GM12865 (cell line): Measurements from ENCODE around the gene KCNG2.

ENCODE experiments used
- DNase-seq: peaks from one replicate; pipeline ENCODE4 v3.0.0; 2010; ENCODE audit warnings: low read depth
- H3K4me3 ChIP-seq: 2 replicates; pipeline ENCODE4 v1.5.1; 2011; ENCODE audit warnings: mild to moderate bottlenecking, low read depth, low read length, control low read depth
- CTCF ChIP-seq: IDR thresholded peaks from 2 replicates; pipeline ENCODE4 v1.5.1; 2011; ENCODE audit warnings: low read length, control low read depth, low read depth, inconsistent platforms; ENCODE audit not compliant: insufficient read depth; ENCODE audit errors: missing control alignments

The KCNG2 gene

GRCh38 chr18:79841936-79842335 is 44.2 kb downstream of the KCNG2 start:
- no peak overlapping the region for H3K4me3 ChIP-seq
- TF ChIP-seq CTCF: no peak
- no peak for DNase-seq

DNA sequence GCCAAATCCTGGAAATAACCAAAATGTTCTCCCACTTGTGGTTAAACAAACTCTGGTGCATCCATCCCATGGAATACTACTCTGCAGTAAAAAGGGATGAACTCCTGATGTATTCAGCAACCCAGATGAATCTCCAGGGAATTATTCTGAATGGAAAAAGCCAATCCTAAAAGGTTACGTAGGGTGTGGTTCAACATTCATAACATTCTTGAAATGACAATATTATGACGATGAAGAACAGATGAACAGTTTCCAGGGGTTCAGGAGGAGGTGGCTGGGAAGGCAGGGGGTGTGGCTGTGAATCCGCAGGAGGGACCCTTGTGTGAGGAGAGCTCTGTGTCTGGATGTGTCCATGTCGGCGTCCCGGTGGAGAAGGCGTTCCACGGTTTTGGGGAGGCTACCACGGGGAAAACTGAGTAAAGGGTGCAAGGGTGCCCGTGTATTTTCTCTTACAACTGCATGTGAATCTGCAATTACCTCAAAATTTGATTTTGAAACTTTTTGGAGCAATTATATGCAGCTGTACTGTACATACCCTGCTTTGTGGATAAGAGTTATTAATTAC is 47.3 kb downstream of the KCNG2 start:
- no peak overlapping the region for H3K4me3 ChIP-seq
- DNase-seq: no peak
- no peak for TF ChIP-seq CTCF

- H3K4me3 ChIP-seq: no peak overlapping the region
- no peak for DNase-seq
- no peak for TF ChIP-seq CTCF
Measured at GRCh38 chr18:79846936-79847557, 49.3 kb downstream of the KCNG2 start.

GRCh38 chr18:79847606-79848293 is 50.0 kb downstream of the KCNG2 start:
- H3K4me3 ChIP-seq: no peak overlapping the region
- no peak for DNase-seq
- no peak for TF ChIP-seq CTCF

DNA sequence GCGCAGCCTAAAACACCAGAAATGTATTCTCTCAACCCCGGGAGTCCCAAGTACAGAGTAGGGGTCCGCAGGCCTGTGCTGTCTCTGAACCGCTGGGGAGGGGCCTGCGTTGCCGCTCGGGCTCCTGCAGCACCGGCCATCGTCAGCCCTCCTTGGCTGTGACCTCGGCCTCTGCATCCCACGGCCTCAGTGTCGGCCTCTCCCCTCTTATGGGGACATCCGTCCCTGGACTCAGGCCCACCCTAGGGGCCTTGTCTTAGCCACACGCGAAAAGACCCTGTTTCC is 50.5 kb downstream of the KCNG2 start:
- no peak for DNase-seq
- TF ChIP-seq CTCF: no peak
- H3K4me3 ChIP-seq: no peak overlapping the region

DNA sequence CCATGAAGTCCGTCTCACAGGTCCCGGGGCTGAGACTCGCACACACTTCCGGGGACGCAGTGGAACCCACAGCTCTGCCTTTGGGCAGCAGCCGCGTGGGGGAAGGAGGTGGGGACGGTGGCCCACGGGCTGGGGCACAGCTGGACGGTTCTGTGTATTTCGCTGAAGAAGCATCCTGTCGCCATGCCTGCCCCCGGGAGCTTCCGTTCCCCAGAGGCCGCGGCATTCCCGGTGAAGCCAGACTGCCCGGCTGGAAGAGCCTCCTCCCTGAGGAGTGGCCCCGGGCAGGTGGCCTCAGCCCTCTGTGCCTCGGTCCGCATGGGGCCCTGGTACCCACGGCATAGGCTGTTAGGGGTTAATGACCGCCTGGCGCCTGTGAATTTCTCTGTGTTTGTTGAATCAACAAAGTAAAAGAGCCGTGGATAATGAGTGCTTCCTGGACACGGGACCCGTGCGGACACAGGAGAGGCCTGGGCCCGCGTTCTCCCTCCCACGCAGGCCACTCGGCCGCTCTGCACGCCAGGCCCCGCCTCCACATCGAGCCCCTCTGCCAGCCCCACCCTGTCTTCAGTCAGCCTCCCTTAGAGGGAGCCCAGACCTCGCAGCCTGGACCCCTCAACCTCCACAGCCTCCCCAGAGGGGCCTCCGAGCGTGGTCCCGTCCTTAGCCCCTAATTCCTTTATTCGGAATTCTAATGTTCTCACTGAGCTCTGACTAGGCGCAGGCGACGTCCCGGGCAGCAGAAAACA is 51.0 kb downstream of the KCNG2 start:
- DNase-seq: no peak
- no peak overlapping the region for H3K4me3 ChIP-seq
- no peak for TF ChIP-seq CTCF
